Measurements from ENCODE around the gene JAKMIP2. TPM values are rescaled to one million over a fixed set of nuclear protein-coding genes. Genes with fewer than 3 reads are reported as not detected.

Gene JAKMIP2
- total RNA-seq, 1 experiment from 2014 or later = 10.9 TPM

DNA sequence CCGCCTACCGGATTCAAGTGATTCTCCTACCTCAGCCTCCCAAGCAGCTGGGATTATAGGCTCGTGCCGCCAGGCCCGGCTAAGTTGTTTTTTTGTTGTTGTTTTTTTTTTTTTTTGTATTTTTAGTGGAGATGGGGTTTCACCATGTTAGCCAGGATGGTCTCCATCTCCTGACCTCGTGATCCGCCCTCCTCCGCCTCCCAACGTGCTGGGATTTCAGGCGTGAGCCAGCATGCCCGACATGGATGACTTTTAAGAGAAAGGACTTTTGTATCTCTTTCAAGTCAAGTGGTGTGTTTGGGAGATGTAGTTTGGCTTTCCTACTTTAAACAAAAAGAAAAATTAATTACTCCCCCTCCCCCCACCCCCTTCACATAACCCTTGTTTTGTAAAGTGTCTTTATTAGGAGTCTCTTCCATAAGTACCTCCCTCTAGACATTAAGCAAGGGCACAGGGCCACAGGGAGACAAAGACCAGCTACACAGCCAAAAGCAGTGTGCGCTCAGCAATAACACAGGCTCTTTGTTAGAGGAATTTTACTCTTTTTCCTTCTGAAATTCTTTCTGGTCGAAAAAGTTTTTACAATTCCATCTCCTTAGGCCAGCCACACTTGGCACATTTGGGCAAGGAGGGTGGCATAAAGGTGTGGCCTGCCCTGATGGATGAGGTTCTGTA lies 31.2 kb downstream of the JAKMIP2 start:
- Mint-ChIP-seq H3K27me3 (ENCODE audit: low read depth) (no peaks in the 10 kb centered on the region), H3K4me1 (peaks cover 55% of the 10 kb centered on the region), H3K4me3 (no peak overlapping the region), H3K9me3 (no peaks in the 10 kb centered on the region), H3K36me3 (no peaks in the 10 kb centered on the region), H3K27ac (peak overlapping the region; percentile 31)
- ChIA-PET CTCF (no interaction called here), POLR2A (no interaction called here)
- TF ChIP-seq, protein P1, sequence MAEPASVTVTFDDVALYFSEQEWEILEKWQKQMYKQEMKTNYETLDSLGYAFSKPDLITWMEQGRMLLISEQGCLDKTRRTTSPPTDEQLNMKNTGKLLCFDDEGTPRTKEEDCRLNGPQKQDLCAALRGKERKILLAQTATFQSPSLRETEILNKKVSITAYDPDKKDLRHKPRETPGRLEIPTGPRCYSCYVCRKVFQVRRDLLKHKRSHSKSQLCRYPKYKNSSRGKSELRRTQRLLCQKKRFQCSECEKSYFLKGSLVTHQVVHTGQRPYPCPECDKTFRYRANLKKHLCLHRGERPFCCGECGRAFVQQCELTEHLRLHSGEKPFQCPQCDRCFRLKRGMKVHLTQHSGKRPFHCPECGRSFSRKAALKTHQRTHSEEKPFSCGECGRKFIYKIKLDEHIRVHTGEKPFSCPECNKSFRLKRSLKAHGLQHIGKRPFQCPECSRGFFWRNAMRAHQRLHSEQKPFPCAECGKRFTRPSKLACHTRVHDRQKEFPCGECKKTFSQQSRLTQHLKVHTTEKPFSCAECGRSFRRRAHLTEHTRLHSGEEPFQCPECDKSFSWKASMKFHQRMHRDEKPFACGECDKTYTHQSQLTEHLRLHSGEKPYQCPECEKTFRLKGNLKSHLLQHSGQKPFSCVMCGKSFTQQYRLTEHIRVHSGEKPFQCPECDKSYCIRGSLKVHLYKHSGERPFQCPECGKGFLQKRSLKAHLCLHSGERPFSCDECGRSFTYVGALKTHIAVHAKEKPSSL (CRISPR knock-in tag; conservative IDR thresholded peaks at IDR 0.05) = no peak
- TF ChIP-seq RELA (CRISPR knock-in tag; IDR thresholded peaks at IDR 0.05; ENCODE audit: borderline replicate concordance) = no peak
- no peak for TF ChIP-seq JAZF1 (CRISPR knock-in tag; IDR thresholded peaks at IDR 0.05)
- no peak for TF ChIP-seq TEAD1 (CRISPR knock-in tag; IDR thresholded peaks at IDR 0.05)
- TF ChIP-seq KAT7 (CRISPR knock-in tag; IDR thresholded peaks at IDR 0.05; ENCODE audit: borderline replicate concordance) = no peak
- TF ChIP-seq SOX15 (CRISPR knock-in tag; IDR thresholded peaks at IDR 0.05) = no peak
- TF ChIP-seq, protein P2, sequence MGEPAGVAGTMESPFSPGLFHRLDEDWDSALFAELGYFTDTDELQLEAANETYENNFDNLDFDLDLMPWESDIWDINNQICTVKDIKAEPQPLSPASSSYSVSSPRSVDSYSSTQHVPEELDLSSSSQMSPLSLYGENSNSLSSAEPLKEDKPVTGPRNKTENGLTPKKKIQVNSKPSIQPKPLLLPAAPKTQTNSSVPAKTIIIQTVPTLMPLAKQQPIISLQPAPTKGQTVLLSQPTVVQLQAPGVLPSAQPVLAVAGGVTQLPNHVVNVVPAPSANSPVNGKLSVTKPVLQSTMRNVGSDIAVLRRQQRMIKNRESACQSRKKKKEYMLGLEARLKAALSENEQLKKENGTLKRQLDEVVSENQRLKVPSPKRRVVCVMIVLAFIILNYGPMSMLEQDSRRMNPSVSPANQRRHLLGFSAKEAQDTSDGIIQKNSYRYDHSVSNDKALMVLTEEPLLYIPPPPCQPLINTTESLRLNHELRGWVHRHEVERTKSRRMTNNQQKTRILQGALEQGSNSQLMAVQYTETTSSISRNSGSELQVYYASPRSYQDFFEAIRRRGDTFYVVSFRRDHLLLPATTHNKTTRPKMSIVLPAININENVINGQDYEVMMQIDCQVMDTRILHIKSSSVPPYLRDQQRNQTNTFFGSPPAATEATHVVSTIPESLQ (CRISPR knock-in tag; IDR thresholded peaks at IDR 0.05) = no peak
- TF ChIP-seq, protein P3, sequence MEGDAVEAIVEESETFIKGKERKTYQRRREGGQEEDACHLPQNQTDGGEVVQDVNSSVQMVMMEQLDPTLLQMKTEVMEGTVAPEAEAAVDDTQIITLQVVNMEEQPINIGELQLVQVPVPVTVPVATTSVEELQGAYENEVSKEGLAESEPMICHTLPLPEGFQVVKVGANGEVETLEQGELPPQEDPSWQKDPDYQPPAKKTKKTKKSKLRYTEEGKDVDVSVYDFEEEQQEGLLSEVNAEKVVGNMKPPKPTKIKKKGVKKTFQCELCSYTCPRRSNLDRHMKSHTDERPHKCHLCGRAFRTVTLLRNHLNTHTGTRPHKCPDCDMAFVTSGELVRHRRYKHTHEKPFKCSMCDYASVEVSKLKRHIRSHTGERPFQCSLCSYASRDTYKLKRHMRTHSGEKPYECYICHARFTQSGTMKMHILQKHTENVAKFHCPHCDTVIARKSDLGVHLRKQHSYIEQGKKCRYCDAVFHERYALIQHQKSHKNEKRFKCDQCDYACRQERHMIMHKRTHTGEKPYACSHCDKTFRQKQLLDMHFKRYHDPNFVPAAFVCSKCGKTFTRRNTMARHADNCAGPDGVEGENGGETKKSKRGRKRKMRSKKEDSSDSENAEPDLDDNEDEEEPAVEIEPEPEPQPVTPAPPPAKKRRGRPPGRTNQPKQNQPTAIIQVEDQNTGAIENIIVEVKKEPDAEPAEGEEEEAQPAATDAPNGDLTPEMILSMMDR (IDR thresholded peaks at IDR 0.05) = no peak
- TF ChIP-seq GRHL2 (CRISPR knock-in tag; IDR thresholded peaks at IDR 0.05; ENCODE audit: insufficient replicate concordance, severe bottlenecking) = no peak
- TF ChIP-seq, protein P4, sequence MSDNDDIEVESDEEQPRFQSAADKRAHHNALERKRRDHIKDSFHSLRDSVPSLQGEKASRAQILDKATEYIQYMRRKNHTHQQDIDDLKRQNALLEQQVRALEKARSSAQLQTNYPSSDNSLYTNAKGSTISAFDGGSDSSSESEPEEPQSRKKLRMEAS (CRISPR knock-in tag; IDR thresholded peaks at IDR 0.05) = no peak
- no peak for TF ChIP-seq NR3C1 (CRISPR knock-in tag; conservative IDR thresholded peaks at IDR 0.05; ENCODE audit: low read depth)
- ATAC-seq (no peak), DNase-seq (ENCODE audit: low spot score) (no peak)

DNA sequence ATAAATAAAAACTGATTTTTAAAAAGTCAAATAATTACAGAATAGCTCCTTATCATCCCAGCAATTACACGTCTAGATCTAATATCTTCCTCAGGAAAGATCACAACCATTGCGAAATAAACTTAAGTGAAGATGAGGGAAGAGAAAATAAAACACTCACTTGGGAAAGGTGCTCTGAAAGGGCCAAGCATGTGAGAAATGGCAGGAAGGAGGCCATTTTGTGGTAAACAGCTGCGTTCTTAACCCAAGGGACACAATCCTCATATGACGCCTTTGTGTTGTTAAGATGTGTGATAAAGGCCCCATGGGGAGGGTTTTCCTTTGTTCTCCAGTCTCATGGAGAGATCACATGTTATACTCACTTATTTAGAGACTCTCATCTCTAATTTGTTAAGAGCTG lies 32.5 kb downstream of the JAKMIP2 start:
- no peaks in the 10 kb centered on the region for H3K36me3 Mint-ChIP-seq
- no peak for DNase-seq (ENCODE audit: low spot score)
- no peak for TF ChIP-seq GRHL2 (CRISPR knock-in tag; IDR thresholded peaks at IDR 0.05; ENCODE audit: insufficient replicate concordance, severe bottlenecking)
- 0 out of 2 replicates have a peak, but pooled peaks have one; percentile 11 for TF ChIP-seq NFE2L1 (CRISPR knock-in tag; IDR thresholded peaks at IDR 0.05)
- peak; percentile 34 for ATAC-seq
- CTCF ChIA-PET = no interaction called here
- POLR2A ChIA-PET = interaction anchor here (0.5 to 2.1 kb wide), 2 partner anchors 32 to 120 kb away, joined by 3 to 7 read pairs; partner anchors contain the start of gene JAKMIP2
- H3K9me3 Mint-ChIP-seq = no peaks in the 10 kb centered on the region
- peaks cover 55% of the 10 kb centered on the region for H3K4me1 Mint-ChIP-seq
- no peaks in the 10 kb centered on the region for H3K27me3 Mint-ChIP-seq (ENCODE audit: low read depth)
- peak overlapping the region; percentile 85 for H3K27ac Mint-ChIP-seq
- no peak overlapping the region for H3K4me3 Mint-ChIP-seq

DNA sequence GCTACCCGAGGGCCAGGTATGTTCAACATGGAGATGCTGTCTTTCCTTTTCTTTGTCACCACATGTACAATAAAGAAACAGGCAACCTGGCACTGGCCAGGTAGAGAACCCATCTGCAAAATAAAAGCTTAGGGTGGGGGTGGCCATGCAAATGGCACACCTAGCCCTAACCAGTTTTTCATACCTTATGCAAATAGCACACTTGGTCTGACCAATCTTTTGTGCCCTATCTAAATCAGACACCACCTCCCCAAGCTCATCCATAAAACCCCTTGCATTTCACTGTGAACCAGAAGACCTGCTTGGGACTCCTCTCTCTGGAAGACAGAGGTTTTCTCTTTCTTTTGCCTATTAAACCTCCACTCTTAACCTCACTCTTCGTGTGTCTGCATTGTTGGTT lies 33.9 kb downstream of the JAKMIP2 start:
- CTCF ChIA-PET = interaction anchor here (2.6 kb wide), 1 partner anchor 34 kb away, joined by 9 read pairs; the partner anchor contains the start of gene JAKMIP2
- TF ChIP-seq, protein P5, sequence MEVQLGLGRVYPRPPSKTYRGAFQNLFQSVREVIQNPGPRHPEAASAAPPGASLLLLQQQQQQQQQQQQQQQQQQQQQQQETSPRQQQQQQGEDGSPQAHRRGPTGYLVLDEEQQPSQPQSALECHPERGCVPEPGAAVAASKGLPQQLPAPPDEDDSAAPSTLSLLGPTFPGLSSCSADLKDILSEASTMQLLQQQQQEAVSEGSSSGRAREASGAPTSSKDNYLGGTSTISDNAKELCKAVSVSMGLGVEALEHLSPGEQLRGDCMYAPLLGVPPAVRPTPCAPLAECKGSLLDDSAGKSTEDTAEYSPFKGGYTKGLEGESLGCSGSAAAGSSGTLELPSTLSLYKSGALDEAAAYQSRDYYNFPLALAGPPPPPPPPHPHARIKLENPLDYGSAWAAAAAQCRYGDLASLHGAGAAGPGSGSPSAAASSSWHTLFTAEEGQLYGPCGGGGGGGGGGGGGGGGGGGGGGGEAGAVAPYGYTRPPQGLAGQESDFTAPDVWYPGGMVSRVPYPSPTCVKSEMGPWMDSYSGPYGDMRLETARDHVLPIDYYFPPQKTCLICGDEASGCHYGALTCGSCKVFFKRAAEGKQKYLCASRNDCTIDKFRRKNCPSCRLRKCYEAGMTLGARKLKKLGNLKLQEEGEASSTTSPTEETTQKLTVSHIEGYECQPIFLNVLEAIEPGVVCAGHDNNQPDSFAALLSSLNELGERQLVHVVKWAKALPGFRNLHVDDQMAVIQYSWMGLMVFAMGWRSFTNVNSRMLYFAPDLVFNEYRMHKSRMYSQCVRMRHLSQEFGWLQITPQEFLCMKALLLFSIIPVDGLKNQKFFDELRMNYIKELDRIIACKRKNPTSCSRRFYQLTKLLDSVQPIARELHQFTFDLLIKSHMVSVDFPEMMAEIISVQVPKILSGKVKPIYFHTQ (CRISPR knock-in tag; IDR thresholded peaks at IDR 0.05) = no peak
- TF ChIP-seq OVOL2 (CRISPR knock-in tag; IDR thresholded peaks at IDR 0.05; ENCODE audit: borderline replicate concordance) (no peak), JUN (CRISPR knock-in tag; IDR thresholded peaks at IDR 0.05) (no peak), ETV6 (CRISPR knock-in tag; IDR thresholded peaks at IDR 0.05) (no peak), FOXK1 (CRISPR knock-in tag; IDR thresholded peaks at IDR 0.05) (no peak)
- TF ChIP-seq, protein P6, sequence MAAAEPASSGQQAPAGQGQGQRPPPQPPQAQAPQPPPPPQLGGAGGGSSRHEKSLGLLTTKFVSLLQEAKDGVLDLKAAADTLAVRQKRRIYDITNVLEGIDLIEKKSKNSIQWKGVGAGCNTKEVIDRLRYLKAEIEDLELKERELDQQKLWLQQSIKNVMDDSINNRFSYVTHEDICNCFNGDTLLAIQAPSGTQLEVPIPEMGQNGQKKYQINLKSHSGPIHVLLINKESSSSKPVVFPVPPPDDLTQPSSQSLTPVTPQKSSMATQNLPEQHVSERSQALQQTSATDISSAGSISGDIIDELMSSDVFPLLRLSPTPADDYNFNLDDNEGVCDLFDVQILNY (CRISPR knock-in tag; IDR thresholded peaks at IDR 0.05) = no peak
- TF ChIP-seq, protein P7, sequence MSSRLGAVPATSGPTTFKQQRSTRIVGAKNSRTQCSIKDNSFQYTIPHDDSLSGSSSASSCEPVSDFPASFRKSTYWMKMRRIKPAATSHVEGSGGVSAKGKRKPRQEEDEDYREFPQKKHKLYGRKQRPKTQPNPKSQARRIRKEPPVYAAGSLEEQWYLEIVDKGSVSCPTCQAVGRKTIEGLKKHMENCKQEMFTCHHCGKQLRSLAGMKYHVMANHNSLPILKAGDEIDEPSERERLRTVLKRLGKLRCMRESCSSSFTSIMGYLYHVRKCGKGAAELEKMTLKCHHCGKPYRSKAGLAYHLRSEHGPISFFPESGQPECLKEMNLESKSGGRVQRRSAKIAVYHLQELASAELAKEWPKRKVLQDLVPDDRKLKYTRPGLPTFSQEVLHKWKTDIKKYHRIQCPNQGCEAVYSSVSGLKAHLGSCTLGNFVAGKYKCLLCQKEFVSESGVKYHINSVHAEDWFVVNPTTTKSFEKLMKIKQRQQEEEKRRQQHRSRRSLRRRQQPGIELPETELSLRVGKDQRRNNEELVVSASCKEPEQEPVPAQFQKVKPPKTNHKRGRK (CRISPR knock-in tag; IDR thresholded peaks at IDR 0.05; ENCODE audit: borderline replicate concordance) = no peak

More for the DNA sequence above, 33.9 kb downstream of the JAKMIP2 start:
- H3K4me3 Mint-ChIP-seq = no peak overlapping the region
- H3K9me3 Mint-ChIP-seq = no peaks in the 10 kb centered on the region
- DNase-seq (ENCODE audit: low spot score) (no peak), ATAC-seq (peak; percentile 69)
- POLR2A ChIA-PET = interaction anchor here (1.1 to 2.1 kb wide), 3 partner anchors 9 to 34 kb away, joined by 3 to 7 read pairs (median 3); partner anchors contain the start of gene JAKMIP2
- H3K36me3 Mint-ChIP-seq = no peaks in the 10 kb centered on the region
- peak overlapping the region; percentile 86 for H3K27ac Mint-ChIP-seq
- H3K27me3 Mint-ChIP-seq (ENCODE audit: low read depth) = no peaks in the 10 kb centered on the region
- peaks cover 55% of the 10 kb centered on the region for H3K4me1 Mint-ChIP-seq
